Measurements from ENCODE around the gene USE1.

The USE1 gene

GRCh38 chr19:17266026-17266425, 50.9 kb downstream of the USE1 start:
- no peaks in the 10 kb centered on the region for H3K9me3 ChIP-seq (ENCODE audit: low read depth, low read length)
- no peak for DNase-seq (ENCODE audit: low read depth, low spot score)
- no peak overlapping the region for H3K27ac ChIP-seq
- no peak overlapping the region for H3K9ac ChIP-seq (ENCODE audit: insufficient read length)
- no peak overlapping the region for H3K4me3 ChIP-seq
- peaks cover 4% of the 10 kb centered on the region; the same call in 1 of the 2 replicates for H3K36me3 ChIP-seq (ENCODE audit: insufficient read depth, low read length)
- TF ChIP-seq EZH2 (IDR thresholded peaks at IDR 0.05) (no peak), POLR2AphosphoS5 (IDR thresholded peaks at IDR 0.05; ENCODE audit: borderline replicate concordance, low read depth, low read length) (no peak), FOXP2 (optimal IDR thresholded peaks at IDR 0.05; ENCODE audit: control extremely low read depth, extremely low read length, insufficient read depth) (no peak)

DNA sequence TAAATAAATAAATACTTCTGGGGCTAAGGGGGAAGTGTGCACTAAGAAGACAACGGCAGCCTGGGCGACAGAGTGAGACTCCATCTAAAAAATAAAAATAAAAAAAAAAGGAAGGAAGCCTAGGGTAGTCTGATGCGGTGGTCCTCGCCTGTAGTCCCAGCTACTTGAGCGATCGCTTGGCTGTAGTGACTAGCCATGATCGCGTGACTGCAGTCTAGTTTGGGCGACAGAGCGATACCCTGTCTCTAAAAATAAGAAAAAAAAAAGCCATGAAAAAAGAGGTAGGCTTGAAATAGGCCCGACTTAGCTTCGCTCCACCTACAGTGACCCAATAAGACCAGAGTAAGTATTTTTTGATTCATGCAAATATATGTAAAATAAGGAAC, 51.4 kb downstream of the USE1 start:
- TF ChIP-seq EZH2 (IDR thresholded peaks at IDR 0.05): no peak
- TF ChIP-seq POLR2AphosphoS5 (IDR thresholded peaks at IDR 0.05; ENCODE audit: borderline replicate concordance, low read depth, low read length): no peak
- no peak for TF ChIP-seq FOXP2 (optimal IDR thresholded peaks at IDR 0.05; ENCODE audit: control extremely low read depth, extremely low read length, insufficient read depth)
- no peak for DNase-seq (ENCODE audit: low read depth, low spot score)
- Histone ChIP-seq H3K9me3 (ENCODE audit: low read depth, low read length) (no peaks in the 10 kb centered on the region), H3K36me3 (ENCODE audit: insufficient read depth, low read length) (peaks cover 10% of the 10 kb centered on the region; the same call in 1 of the 2 replicates), H3K4me3 (no peak overlapping the region), H3K27ac (peak overlapping the region; percentile 71; the same call in 1 of the 2 replicates), H3K9ac (ENCODE audit: insufficient read length) (no peak overlapping the region)

DNA sequence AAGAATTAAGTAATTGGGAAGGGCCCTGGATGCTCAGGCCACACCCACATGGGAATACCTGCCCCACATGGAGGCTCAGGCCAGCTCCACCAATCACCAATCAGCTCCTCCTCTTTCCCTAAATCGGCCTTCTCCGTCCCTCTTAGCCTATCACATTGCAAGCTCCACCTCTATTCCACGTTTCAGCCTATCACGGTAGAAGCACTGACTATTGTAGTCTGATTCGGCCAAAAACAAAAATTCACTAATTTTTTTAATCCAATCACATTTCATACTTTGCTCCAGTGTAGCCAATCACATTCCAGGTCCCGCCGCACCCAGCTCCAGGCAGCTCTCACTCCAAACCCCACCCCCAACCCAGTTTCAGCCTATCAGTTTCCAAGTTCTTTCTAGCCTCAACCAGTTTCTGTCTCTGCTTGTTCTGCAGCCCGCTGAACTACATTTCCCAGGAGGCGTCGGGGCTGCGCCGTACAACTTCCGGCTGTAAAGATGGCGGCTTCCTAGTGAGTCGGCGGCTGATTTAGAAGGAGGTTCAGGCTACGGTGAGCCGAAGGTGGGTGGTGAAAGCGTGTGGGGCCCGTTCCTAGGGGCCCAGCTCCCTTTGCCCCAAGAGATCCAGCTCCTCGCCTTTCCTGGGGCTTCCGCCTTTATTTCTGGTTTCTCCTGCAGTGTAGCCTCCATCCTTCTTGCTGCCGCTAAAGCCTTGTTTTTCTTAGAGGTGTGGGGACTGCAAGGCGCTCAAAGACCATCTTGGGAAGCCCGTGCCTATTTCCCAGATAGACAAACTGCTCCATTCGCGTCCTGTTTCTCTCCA, 52.0 kb downstream of the USE1 start, which contains the start of gene BABAM1:
Gene BABAM1, plus strand, starts transcription at position 469 of the 814 bp plus-strand sequence. CDS start 1,364 bp downstream, outside the sequence.
- Histone ChIP-seq H3K27ac (peak within 1 kb of the TSS; percentile 71; the same call in 1 of the 2 replicates), H3K4me3 (peak within 1 kb of the TSS; percentile 99)
- DNase-seq (ENCODE audit: low read depth, low spot score): peak; percentile 100

DNA sequence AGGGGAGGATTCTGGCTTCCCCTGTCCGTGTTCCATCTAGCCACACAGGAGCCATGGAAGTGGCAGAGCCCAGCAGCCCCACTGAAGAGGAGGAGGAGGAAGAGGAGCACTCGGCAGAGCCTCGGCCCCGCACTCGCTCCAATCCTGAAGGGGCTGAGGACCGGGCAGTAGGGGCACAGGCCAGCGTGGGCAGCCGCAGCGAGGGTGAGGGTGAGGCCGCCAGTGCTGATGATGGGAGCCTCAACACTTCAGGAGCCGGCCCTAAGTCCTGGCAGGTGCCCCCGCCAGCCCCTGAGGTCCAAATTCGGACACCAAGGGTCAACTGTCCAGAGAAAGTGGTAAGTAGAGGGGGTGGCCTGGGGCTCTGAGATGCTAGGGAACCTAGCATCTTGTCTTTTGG, 53.6 kb downstream of the USE1 start:
- Histone ChIP-seq H3K36me3 (ENCODE audit: insufficient read depth, low read length) (peaks cover 10% of the 10 kb centered on the region; the same call in 1 of the 2 replicates), H3K9ac (ENCODE audit: insufficient read length) (no peak overlapping the region), H3K4me3 (no peak overlapping the region), H3K9me3 (ENCODE audit: low read depth, low read length) (no peaks in the 10 kb centered on the region), H3K27ac (no peak overlapping the region)
- TF ChIP-seq FOXP2 (optimal IDR thresholded peaks at IDR 0.05; ENCODE audit: control extremely low read depth, extremely low read length, insufficient read depth): no peak
- no peak for TF ChIP-seq EZH2 (IDR thresholded peaks at IDR 0.05)
- no peak for TF ChIP-seq POLR2AphosphoS5 (IDR thresholded peaks at IDR 0.05; ENCODE audit: borderline replicate concordance, low read depth, low read length)
- DNase-seq (ENCODE audit: low read depth, low spot score): no peak

More for the DNA sequence above, 52.0 kb downstream of the USE1 start, which contains the start of gene BABAM1:
- TF ChIP-seq FOXP2 (optimal IDR thresholded peaks at IDR 0.05; ENCODE audit: control extremely low read depth, extremely low read length, insufficient read depth) (no peak), POLR2AphosphoS5 (IDR thresholded peaks at IDR 0.05; ENCODE audit: borderline replicate concordance, low read depth, low read length) (peak; percentile 90)
- Histone ChIP-seq H3K9ac (ENCODE audit: insufficient read length) (peak within 1 kb of the TSS; percentile 89), H3K9me3 (ENCODE audit: low read depth, low read length) (no peaks in the 10 kb centered on the region), H3K36me3 (ENCODE audit: insufficient read depth, low read length) (peaks cover 10% of the 10 kb centered on the region; the same call in 1 of the 2 replicates)
